Measurements from ENCODE around the gene RPTOR. TPM values are rescaled to one million over a fixed set of nuclear protein-coding genes. Genes with fewer than 3 reads are reported as not detected.
A peak's percentile ranks its signal among the peaks of the same experiment; 100 is the strongest.

The RPTOR gene
- total RNA-seq, 2 experiments from 2014 or later: 48.1 to 87.8 TPM

- no peak for TF ChIP-seq EZH2phosphoT487 (IDR thresholded peaks at IDR 0.05; ENCODE audit: borderline replicate concordance, low read depth, low read length)
- peak; percentile 65 for TF ChIP-seq CTCF (conservative IDR thresholded peaks at IDR 0.05; ENCODE audit: low read length)
- DNase-seq (ENCODE audit: low spot score): peak; percentile 45
- Histone ChIP-seq H3K4me2 (ENCODE audit: low read length) (no peak overlapping the region), H3K4me1 (ENCODE audit: insufficient read depth, low read length, poor library complexity, severe bottlenecking) (peaks cover 28% of the 10 kb centered on the region), H2AFZ (ENCODE audit: low read length) (no peak overlapping the region), H3K9me2 (ENCODE audit: insufficient read depth, low read length) (no peaks in the 10 kb centered on the region), H3K4me3 (ENCODE audit: low read depth, low read length, poor library complexity, severe bottlenecking) (no peak overlapping the region), H4K20me1 (ENCODE audit: insufficient read depth, low read length) (no peaks in the 10 kb centered on the region), H3K79me2 (ENCODE audit: insufficient read depth, low read depth, low read length) (peaks cover under 1% of the 10 kb centered on the region; the same call in 1 of the 2 replicates), H3K36me3 (ENCODE audit: insufficient read depth, low read length) (peaks cover 33% of the 10 kb centered on the region), H3K9me3 (ENCODE audit: low read length) (no peaks in the 10 kb centered on the region), H3K27ac (ENCODE audit: low read depth, low read length, poor library complexity, severe bottlenecking) (peak overlapping the region; percentile 6)
- POLR2A ChIA-PET: no interaction called here
- intact Hi-C loops (cut with micrococcal nuclease; ENCODE audit: unreplicated experiment): no loop called here
- CTCF ChIA-PET (ENCODE audit: unreplicated experiment): interaction anchor here (0.6 kb wide), 1 partner anchor 11 kb away, joined by 5 read pairs; no protein-coding TSS in a partner anchor
- no TSS peak for BruUV-seq (replicated peaks)
Observed at GRCh38 chr17:80755650-80756405, 211.2 kb downstream of the RPTOR start.

DNA sequence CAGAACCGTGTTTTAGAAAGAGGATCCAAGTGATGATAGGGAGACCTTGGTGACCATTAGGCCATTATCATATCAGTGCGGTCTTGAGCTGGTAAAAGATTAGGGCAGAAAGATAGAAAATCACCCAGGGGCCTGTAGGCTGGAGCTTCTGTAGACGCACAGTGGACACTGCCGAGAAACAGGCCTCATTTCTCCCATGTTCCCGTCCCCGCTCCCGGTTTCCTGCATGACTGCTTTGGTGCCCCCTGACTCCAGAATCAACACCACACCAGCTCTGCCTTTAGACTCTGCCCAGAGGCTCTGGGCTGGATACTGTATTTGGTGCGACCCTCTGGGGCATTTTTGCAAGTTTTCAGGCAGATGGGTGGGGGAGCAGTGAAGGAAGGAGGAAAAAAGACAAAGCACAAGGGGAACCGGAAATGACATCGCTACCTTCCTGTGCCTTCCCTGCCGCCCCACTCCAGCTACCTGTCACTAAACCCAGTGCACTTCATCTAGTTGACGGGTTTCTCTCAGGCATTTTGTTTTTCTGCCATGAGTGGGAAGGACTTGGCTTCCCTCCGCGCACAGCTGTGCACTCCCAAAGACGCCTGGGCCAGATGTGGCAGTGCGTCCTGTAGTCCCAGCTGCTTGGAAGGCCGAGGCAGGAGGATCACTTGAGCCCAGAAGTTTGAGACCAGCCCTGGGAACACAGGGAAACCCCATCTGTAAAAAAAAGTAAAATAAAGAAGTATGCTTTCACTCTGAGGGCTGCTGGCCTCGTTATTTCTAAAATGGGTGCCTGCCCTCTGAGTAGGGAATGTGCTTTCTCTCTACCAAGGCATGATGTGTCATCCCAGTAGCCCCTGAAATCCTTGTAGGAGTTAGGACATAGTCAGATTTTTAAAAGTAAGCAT is 214.1 kb downstream of the RPTOR start:
- no peak for DNase-seq (ENCODE audit: low spot score)
- H3K4me1 ChIP-seq (ENCODE audit: insufficient read depth, low read length, poor library complexity, severe bottlenecking): peaks cover 57% of the 10 kb centered on the region
- H4K20me1 ChIP-seq (ENCODE audit: insufficient read depth, low read length): no peaks in the 10 kb centered on the region
- peaks cover 42% of the 10 kb centered on the region for H3K36me3 ChIP-seq (ENCODE audit: insufficient read depth, low read length)
- H3K9me2 ChIP-seq (ENCODE audit: insufficient read depth, low read length): no peaks in the 10 kb centered on the region
- no peaks in the 10 kb centered on the region for H3K9me3 ChIP-seq (ENCODE audit: low read length)
- H3K4me2 ChIP-seq (ENCODE audit: low read length): peak overlapping the region; percentile 64; the same call in 1 of the 2 replicates
- ChIA-PET POLR2A (no interaction called here), CTCF (ENCODE audit: unreplicated experiment) (no interaction called here)
- intact Hi-C loops (cut with micrococcal nuclease; ENCODE audit: unreplicated experiment): no loop called here
- TF ChIP-seq EZH2phosphoT487 (IDR thresholded peaks at IDR 0.05; ENCODE audit: borderline replicate concordance, low read depth, low read length) (no peak), CTCF (conservative IDR thresholded peaks at IDR 0.05; ENCODE audit: low read length) (no peak)
- BruUV-seq (replicated peaks): no TSS peak
- no peak overlapping the region for H2AFZ ChIP-seq (ENCODE audit: low read length)
- peaks cover 21% of the 10 kb centered on the region; the same call in 1 of the 2 replicates for H3K79me2 ChIP-seq (ENCODE audit: insufficient read depth, low read depth, low read length)
- H3K27ac ChIP-seq (ENCODE audit: low read depth, low read length, poor library complexity, severe bottlenecking): peak overlapping the region; percentile 83
- no peak overlapping the region for H3K4me3 ChIP-seq (ENCODE audit: low read depth, low read length, poor library complexity, severe bottlenecking)

All from OCI-LY7 (cell line).